Liver (tissue), 9 donors: Measurements from ENCODE around the gene SLC39A1. TPM values are rescaled to one million over a fixed set of nuclear protein-coding genes. Genes with fewer than 3 reads are reported as not detected.

Source experiments
- DNase-seq: peaks from one replicate; pipeline ENCODE4 v3.0.0-alpha.2; 2017; ENCODE audit warnings: low spot score
- H3K27ac ChIP-seq, 2 donors: one replicate each; pipeline ENCODE4 v1.7.0; 2013; ENCODE audit warnings: inconsistent platforms in 2 of 2, low read length in 2 of 2, control low read depth in 1 of 2, low read depth in 1 of 2, mild to moderate bottlenecking in 1 of 2
- H3K27me3 ChIP-seq, 4 donors: one replicate each; pipeline versions ENCODE4 v1.6.1 to v1.7.0; 2013; ENCODE audit warnings: low read length in 3 of 4, inconsistent platforms in 1 of 4, mild to moderate bottlenecking in 1 of 4, moderate library complexity in 1 of 4; ENCODE audit not compliant: control insufficient read depth in 4 of 4, insufficient read depth in 4 of 4
- H3K36me3 ChIP-seq, 4 donors: one replicate each; pipeline versions ENCODE4 v1.6.1 to v1.7.0; 2013; ENCODE audit warnings: low read length in 3 of 4, mild to moderate bottlenecking in 3 of 4, low read depth in 1 of 4, moderate library complexity in 1 of 4; ENCODE audit not compliant: control insufficient read depth in 4 of 4, insufficient read depth in 3 of 4
- H3K4me1 ChIP-seq, 4 donors: one replicate each; pipeline versions ENCODE4 v1.6.1 to v1.7.0; 2013; ENCODE audit warnings: low read length in 3 of 4, mild to moderate bottlenecking in 3 of 4, moderate library complexity in 1 of 4; ENCODE audit not compliant: control insufficient read depth in 4 of 4, insufficient read depth in 4 of 4
- H3K4me3 ChIP-seq, 3 donors: one replicate each; pipeline versions ENCODE4 v1.6.1 to v1.7.0; 2013; ENCODE audit warnings: low read length in 3 of 3, control low read depth in 1 of 3, low read depth in 1 of 3, mild to moderate bottlenecking in 1 of 3
- H3K9ac ChIP-seq, 2 donors: one replicate each; pipeline ENCODE4 v1.7.0; 2013; ENCODE audit warnings: low read length in 2 of 2, mild to moderate bottlenecking in 2 of 2, moderate library complexity in 2 of 2, control low read depth in 1 of 2, low read depth in 1 of 2
- H3K9me3 ChIP-seq, 4 donors: one replicate each; pipeline versions ENCODE4 v1.6.1 to v1.7.0; 2013; ENCODE audit warnings: low read length in 3 of 4; ENCODE audit not compliant: control insufficient read depth in 4 of 4
- ATF3 ChIP-seq: IDR thresholded peaks from 2 replicates; pipeline ENCODE4 v1.6.1; 2016; ENCODE audit warnings: antibody characterized with exemption
- CTCF ChIP-seq: fragments of 150-350 bp; IDR thresholded peaks from 2 replicates; pipeline ENCODE4 v1.5.1; 2017; ENCODE audit warnings: improper control_type of control experiment, low read depth, low read length; ENCODE audit not compliant: missing input control
- EGR1 ChIP-seq, 2 donors: IDR thresholded peaks; 2 replicates each; pipeline ENCODE4 v1.6.1; 2016 to 2018; ENCODE audit warnings: antibody characterized with exemption in 2 of 2, low read depth in 2 of 2
- FOXA1 ChIP-seq: IDR thresholded peaks from 2 replicates; pipeline ENCODE4 v1.6.1; 2016; ENCODE audit warnings: antibody characterized with exemption
- FOXA2 ChIP-seq: IDR thresholded peaks from 2 replicates; pipeline ENCODE4 v1.6.1; 2016; ENCODE audit warnings: antibody characterized with exemption
- GABPA ChIP-seq, 2 donors: IDR thresholded peaks in 1 of 2; conservative IDR thresholded peaks in 1 of 2; 2 replicates each; pipeline ENCODE4 v1.6.1; 2016; ENCODE audit warnings: antibody characterized with exemption in 2 of 2, mild to moderate bottlenecking in 1 of 2, moderate library complexity in 1 of 2
- HNF4A ChIP-seq, 2 donors: conservative IDR thresholded peaks; 2 replicates each; pipeline ENCODE4 v1.6.1; 2016; ENCODE audit warnings: antibody characterized with exemption in 2 of 2, mild to moderate bottlenecking in 2 of 2
- HNF4G ChIP-seq: IDR thresholded peaks from 2 replicates; pipeline ENCODE4 v1.6.1; 2016; ENCODE audit warnings: antibody characterized with exemption
- JUND ChIP-seq, 2 donors: IDR thresholded peaks; 2 replicates each; pipeline ENCODE4 v1.6.1; 2016; ENCODE audit warnings: antibody characterized with exemption in 2 of 2
- MAX ChIP-seq: IDR thresholded peaks from 2 replicates; pipeline ENCODE4 v1.6.1; 2016; ENCODE audit warnings: antibody characterized with exemption
- NR2F2 ChIP-seq: IDR thresholded peaks from 2 replicates; pipeline ENCODE4 v1.6.1; 2016; ENCODE audit warnings: antibody characterized with exemption
- RAD21 ChIP-seq, 2 donors: IDR thresholded peaks; 2 replicates each; pipeline ENCODE4 v1.6.1; 2016; ENCODE audit warnings: antibody characterized with exemption in 2 of 2, mild to moderate bottlenecking in 2 of 2
- REST ChIP-seq: IDR thresholded peaks from 2 replicates; pipeline ENCODE4 v1.6.1; 2016; ENCODE audit warnings: antibody characterized with exemption, mild to moderate bottlenecking
- RXRA ChIP-seq, 2 donors: IDR thresholded peaks; 2 replicates each; pipeline ENCODE4 v1.6.1; 2017 to 2018; ENCODE audit warnings: antibody characterized with exemption in 2 of 2, mild to moderate bottlenecking in 1 of 2
- SP1 ChIP-seq: IDR thresholded peaks from 2 replicates; pipeline ENCODE4 v1.6.1; 2018; ENCODE audit warnings: antibody characterized with exemption, mild to moderate bottlenecking
- TAF1 ChIP-seq: conservative IDR thresholded peaks from 2 replicates; pipeline ENCODE4 v1.6.1; 2016; ENCODE audit warnings: antibody characterized with exemption, mild to moderate bottlenecking
- YY1 ChIP-seq: IDR thresholded peaks from 2 replicates; pipeline ENCODE4 v1.6.1; 2016; ENCODE audit warnings: antibody characterized with exemption, mild to moderate bottlenecking
- ZBTB33 ChIP-seq: IDR thresholded peaks from 2 replicates; pipeline ENCODE4 v1.6.1; 2016; ENCODE audit warnings: antibody characterized with exemption
- WGBS: extraction: QIAGEN DNeasy Blood & Tissue Kit; methylation state at CpG from one replicate; pipeline ENCODE4 v1.1.7; 2013; 5-methylcytosine and 5-hydroxymethylcytosine counted together
- polyA plus RNA-seq, 2 donors: library from polyadenylated mRNA; stranded (reverse) in 1 of 2; unstranded in 1 of 2; fragments of 200-250 nt in 1 of 2; fragments of >200 nt in 1 of 2; fragmentation: Nextera tagmentation in 1 of 2; extraction: Ambion mirVana in 1 of 2; gene quantifications; one replicate each; pipeline versions ENCODE4 v1.2.1 to v1.2.3, GENCODE V29; 2013 to 2015
- total RNA-seq, 2 donors: library from RNA; depleted of rRNA; stranded (reverse); fragments of >200 nt; gene quantifications; one replicate each; pipeline ENCODE4 v1.2.3, GENCODE V29; 2014
- donor health status: healthy.
- donor health status: healthy.
- donor health status: healthy.
- donor health status: healthy.
- donor health status: healthy.

Gene SLC39A1
- total and polyA plus RNA-seq, 4 donors, result 38.8 to 70.3 (median 54.6) TPM

- H3K4me3 ChIP-seq, result peak overlapping the region; percentile 68 to 99 (median 89)
- H3K9me3 ChIP-seq, result no peaks in the 10 kb centered on the region
- peaks cover 0 to 8% (median 1%) of the 10 kb centered on the region in 4 donors for H3K36me3 ChIP-seq
- H3K27me3 ChIP-seq, result no peaks in the 10 kb centered on the region
- WGBS, result under 1% methylated on average over 13 of the region's 13 CpGs
- no peak for DNase-seq
- peak overlapping the region; percentile 91 to 94 for H3K27ac ChIP-seq
- H3K4me1 ChIP-seq, result peaks cover 15 to 68% (median 55%) of the 10 kb centered on the region in 4 donors
- no peak for TF ChIP-seq RXRA (IDR thresholded peaks at IDR 0.05)
- TF ChIP-seq GABPA (IDR thresholded peaks at IDR 0.05 in 1 of 2, conservative IDR thresholded peaks at IDR 0.05 in 1 of 2), result no peak
- no peak for TF ChIP-seq MAX
- no peak for TF ChIP-seq TAF1
- no peak for TF ChIP-seq NR2F2
- no peak for TF ChIP-seq FOXA2
- TF ChIP-seq YY1, result no peak
- TF ChIP-seq HNF4G, result no peak
- TF ChIP-seq HNF4A (conservative IDR thresholded peaks at IDR 0.05), result no peak
- TF ChIP-seq ZBTB33, result no peak
- TF ChIP-seq ATF3, result no peak
- TF ChIP-seq RAD21 (IDR thresholded peaks at IDR 0.05), result no peak
- TF ChIP-seq CTCF, result no peak
- no peak for TF ChIP-seq REST
- TF ChIP-seq SP1, result no peak
- no peak for TF ChIP-seq EGR1 (IDR thresholded peaks at IDR 0.05; ENCODE audit: low read depth in 2 of 2)
- TF ChIP-seq JUND (IDR thresholded peaks at IDR 0.05), result no peak
- no peak for TF ChIP-seq FOXA1
- peak overlapping the region; percentile 73 to 89 for H3K9ac ChIP-seq
These were observed 5.6 kb downstream of the SLC39A1 start for GRCh38 chr1:153957744-153958110.
